Lung (tissue), 12 donors: Measurements from ENCODE around the gene CFAP119. TPM values are rescaled to one million over a fixed set of nuclear protein-coding genes. Genes with fewer than 3 reads are reported as not detected.

Experiments used
- ATAC-seq: fragments of 200-7000 bp; cut with Tn5 transposase; one replicate; pipeline ENCODE4 v1.9.1; 2020; ENCODE audit warnings: moderate number of reproducible peaks; ENCODE audit not compliant: insufficient read depth, low FRiP score
- DNase-seq, 3 donors: peaks; one replicate each; pipeline ENCODE4 v3.0.0-alpha.2; 2013 to 2017
- H3K27ac ChIP-seq, 2 donors: one replicate each; pipeline ENCODE4 v1.5.1; 2013; ENCODE audit warnings: mild to moderate bottlenecking in 2 of 2, moderate library complexity in 2 of 2, control low read depth in 1 of 2, inconsistent platforms in 1 of 2, low read depth in 1 of 2, low read length in 1 of 2
- H3K27me3 ChIP-seq, 3 donors: one replicate each; pipeline ENCODE4 v1.5.1; 2013; ENCODE audit warnings: low read length in 2 of 3; ENCODE audit not compliant: control insufficient read depth in 3 of 3, insufficient read depth in 3 of 3
- H3K36me3 ChIP-seq, 4 donors: one replicate each; pipeline ENCODE4 v1.5.1; 2013; ENCODE audit warnings: low read length in 4 of 4, mild to moderate bottlenecking in 1 of 4, moderate library complexity in 1 of 4; ENCODE audit not compliant: control insufficient read depth in 4 of 4, insufficient read depth in 4 of 4
- H3K4me1 ChIP-seq, 5 donors: one replicate each; pipeline ENCODE4 v1.5.1; 2013; ENCODE audit warnings: low read length in 5 of 5, mild to moderate bottlenecking in 2 of 5, moderate library complexity in 1 of 5; ENCODE audit not compliant: control insufficient read depth in 5 of 5, insufficient read depth in 5 of 5
- H3K4me3 ChIP-seq: one replicate; pipeline ENCODE4 v1.5.1; 2013; ENCODE audit warnings: mild to moderate bottlenecking, control low read depth, moderate library complexity
- H3K9ac ChIP-seq, 2 donors: one replicate each; pipeline ENCODE4 v1.5.1; 2013; ENCODE audit warnings: low read length in 2 of 2, control low read depth in 1 of 2; ENCODE audit not compliant: insufficient read depth in 1 of 2
- H3K9me3 ChIP-seq, 4 donors: one replicate each; pipeline ENCODE4 v1.5.1; 2013; ENCODE audit warnings: low read length in 3 of 4, mild to moderate bottlenecking in 1 of 4, moderate library complexity in 1 of 4; ENCODE audit not compliant: control insufficient read depth in 4 of 4, insufficient read depth in 3 of 4
- CTCF ChIP-seq: IDR thresholded peaks from 2 replicates; pipeline ENCODE4 v1.5.1; 2012; ENCODE audit warnings: mild to moderate bottlenecking; ENCODE audit errors: control extremely low read depth, extremely low read depth
- WGBS, 2 donors: extraction: QIAGEN DNeasy Blood & Tissue Kit; methylation state at CpG; one replicate each; pipeline ENCODE4 v1.1.7; 2013; 5-methylcytosine and 5-hydroxymethylcytosine counted together
- polyA plus RNA-seq, 2 donors: library from polyadenylated mRNA; stranded (reverse); fragments of 200-250 nt; gene quantifications; one replicate each; pipeline ENCODE4 v1.2.1, GENCODE V29; 2013
- total RNA-seq, 2 donors: library from RNA; depleted of rRNA in 1 of 2; stranded (reverse); fragments of >200 nt in 1 of 2; gene quantifications; one replicate each; pipeline ENCODE4 v1.2.1, GENCODE V29; 2014 to 2021
- donor health status: control.
- donor health status: control.
- donor health status: Bipolar disorder and iron deficiency.
- donor health status: healthy.
- donor health status: DM: yes; HTN: yes; CAD: no.

The CFAP119 gene
- total and polyA plus RNA-seq, 4 donors = 7.3 to 29.5 (median 16.7) TPM

- Histone ChIP-seq H3K9ac (no peak overlapping the region), H3K9me3 (no peaks in the 10 kb centered on the region), H3K36me3 (peaks cover 12 to 24% (median 17%) of the 10 kb centered on the region in 4 donors), H3K4me3 (no peak overlapping the region), H3K4me1 (peaks cover 0 to 12% (median 4%) of the 10 kb centered on the region in 5 donors), H3K27me3 (no peaks in the 10 kb centered on the region), H3K27ac (no peak overlapping the region)
- no peak for DNase-seq
- ATAC-seq = no peak
- no peak for TF ChIP-seq CTCF
- 95 to 96% methylated on average over 11 of the region's 11 CpGs for WGBS, 2 donors
These were observed 18.1 kb downstream of the CFAP119 start for GRCh38 chr16:30743716-30744115.

- Histone ChIP-seq H3K4me1 (peaks cover 0 to 9% (median 3%) of the 10 kb centered on the region in 5 donors), H3K4me3 (no peak overlapping the region), H3K9ac (peak overlapping the region in 1 of 2 donors; percentile 34)
These were observed 20.4 kb downstream of the CFAP119 start for GRCh38 chr16:30741461-30741914.

GRCh38 chr16:30740364-30741251 is 21.3 kb downstream of the CFAP119 start:
- Histone ChIP-seq H3K36me3 (peaks cover 33 to 55% (median 39%) of the 10 kb centered on the region in 4 donors), H3K9ac (peak overlapping the region in 1 of 2 donors; percentile 23), H3K4me1 (peaks cover 0 to 9% (median 3%) of the 10 kb centered on the region in 5 donors), H3K27ac (peak overlapping the region; percentile 68 to 75), H3K4me3 (no peak overlapping the region), H3K27me3 (no peaks in the 10 kb centered on the region), H3K9me3 (no peaks in the 10 kb centered on the region)
- peak; percentile 75 to 86 (median 84) for DNase-seq
- no peak for TF ChIP-seq CTCF
- 54 to 70% methylated on average over 8 of the region's 8 CpGs for WGBS, 2 donors
- ATAC-seq = peak; percentile 76

More at GRCh38 chr16:30741461-30741914, 20.4 kb downstream of the CFAP119 start:
- WGBS, 2 donors = 71 to 79% methylated on average over 6 of the region's 6 CpGs
- ATAC-seq (peak; percentile 84), DNase-seq (peak; percentile 50 to 75 (median 64))
- H3K36me3 ChIP-seq = peaks cover 25 to 46% (median 33%) of the 10 kb centered on the region in 4 donors
- TF ChIP-seq CTCF = no peak
- no peaks in the 10 kb centered on the region for H3K9me3 ChIP-seq
- H3K27me3 ChIP-seq = no peaks in the 10 kb centered on the region
- peak overlapping the region; percentile 14 to 68 for H3K27ac ChIP-seq
